Measurements from ENCODE around the gene HVCN1. TPM values are rescaled to one million over a fixed set of nuclear protein-coding genes. Genes with fewer than 3 reads are reported as not detected.
"Not testable (repeated sequence)": the region's sequence is repeated elsewhere in the genome, so short reads cannot be mapped to it uniquely, and the experiment has no call there.

Gene HVCN1
- total RNA-seq, 1 donor from 2014 or later = 7.6 TPM

GRCh38 chr12:110725267-110725666, 36.4 kb upstream of the HVCN1 start:
- Histone ChIP-seq H3K27ac (no peak overlapping the region), H3K27me3 (no peaks in the 10 kb centered on the region), H3K36me3 (peaks cover 0 to 81% of the 10 kb centered on the region in 2 donors), H3K9me3 (no peaks in the 10 kb centered on the region), H3K4me1 (no peaks in the 10 kb centered on the region), H3K4me3 (no peak overlapping the region)
- no peak for DNase-seq (ENCODE audit: extremely low spot score in 2 of 2)
- no peak for TF ChIP-seq POLR2A (IDR thresholded peaks at IDR 0.05)
- no peak for TF ChIP-seq POLR2AphosphoS5 (IDR thresholded peaks at IDR 0.05; ENCODE audit: insufficient read depth in 1 of 2, low read depth in 1 of 2)
- no peak for TF ChIP-seq CTCF (IDR thresholded peaks at IDR 0.05)
- intact Hi-C loops (cut with DNase I) = no loop called here

- DNase-seq (ENCODE audit: extremely low spot score in 2 of 2); H3K4me1 ChIP-seq; H3K9me3 ChIP-seq; H3K27me3 ChIP-seq; H3K4me3 ChIP-seq; intact Hi-C loops (cut with DNase I); H3K27ac ChIP-seq: not testable (repeated sequence)
- H3K36me3 ChIP-seq = peaks cover 0 to 81% of the 10 kb centered on the region in 2 donors
These were observed 34.0 kb upstream of the HVCN1 start for GRCh38 chr12:110722892-110723291.

GRCh38 chr12:110721570-110721969, 32.7 kb upstream of the HVCN1 start:
- TF ChIP-seq POLR2AphosphoS5 (IDR thresholded peaks at IDR 0.05; ENCODE audit: insufficient read depth in 1 of 2, low read depth in 1 of 2) (no peak), CTCF (IDR thresholded peaks at IDR 0.05) (no peak), POLR2A (IDR thresholded peaks at IDR 0.05) (no peak)
- intact Hi-C loops (cut with DNase I) = no loop called here
- H3K27ac ChIP-seq = no peak overlapping the region
- H3K4me1 ChIP-seq = no peaks in the 10 kb centered on the region
- peaks cover 0 to 76% of the 10 kb centered on the region in 2 donors for H3K36me3 ChIP-seq
- no peaks in the 10 kb centered on the region for H3K9me3 ChIP-seq
- H3K4me3 ChIP-seq = no peak overlapping the region
- H3K27me3 ChIP-seq = no peaks in the 10 kb centered on the region
- no peak for DNase-seq (ENCODE audit: extremely low spot score in 2 of 2)

GRCh38 chr12:110720516-110720915, 31.6 kb upstream of the HVCN1 start:
- DNase-seq (ENCODE audit: extremely low spot score in 2 of 2) = no peak
- Histone ChIP-seq H3K27me3 (no peaks in the 10 kb centered on the region), H3K36me3 (peaks cover 0 to 66% of the 10 kb centered on the region in 2 donors), H3K9me3 (no peaks in the 10 kb centered on the region), H3K4me3 (no peak overlapping the region), H3K27ac (no peak overlapping the region), H3K4me1 (no peaks in the 10 kb centered on the region)
- intact Hi-C loops (cut with DNase I) = no loop called here
- TF ChIP-seq POLR2A (IDR thresholded peaks at IDR 0.05) (no peak), POLR2AphosphoS5 (IDR thresholded peaks at IDR 0.05; ENCODE audit: insufficient read depth in 1 of 2, low read depth in 1 of 2) (no peak), CTCF (IDR thresholded peaks at IDR 0.05) (no peak)

- peaks cover 0 to 47% of the 10 kb centered on the region in 2 donors for H3K36me3 ChIP-seq
- H3K4me3 ChIP-seq = no peak overlapping the region
- H3K27ac ChIP-seq = no peak overlapping the region
- H3K9me3 ChIP-seq = no peaks in the 10 kb centered on the region
- TF ChIP-seq POLR2AphosphoS5 (IDR thresholded peaks at IDR 0.05; ENCODE audit: insufficient read depth in 1 of 2, low read depth in 1 of 2) (no peak), POLR2A (IDR thresholded peaks at IDR 0.05) (no peak), CTCF (IDR thresholded peaks at IDR 0.05) (no peak)
- H3K4me1 ChIP-seq = no peaks in the 10 kb centered on the region
- DNase-seq (ENCODE audit: extremely low spot score in 2 of 2) = no peak
- no peaks in the 10 kb centered on the region for H3K27me3 ChIP-seq
- intact Hi-C loops (cut with DNase I) = no loop called here
These were observed 29.4 kb upstream of the HVCN1 start for GRCh38 chr12:110718222-110718908.
